ENCODE results near the gene PFKL.

The PFKL gene

DNA sequence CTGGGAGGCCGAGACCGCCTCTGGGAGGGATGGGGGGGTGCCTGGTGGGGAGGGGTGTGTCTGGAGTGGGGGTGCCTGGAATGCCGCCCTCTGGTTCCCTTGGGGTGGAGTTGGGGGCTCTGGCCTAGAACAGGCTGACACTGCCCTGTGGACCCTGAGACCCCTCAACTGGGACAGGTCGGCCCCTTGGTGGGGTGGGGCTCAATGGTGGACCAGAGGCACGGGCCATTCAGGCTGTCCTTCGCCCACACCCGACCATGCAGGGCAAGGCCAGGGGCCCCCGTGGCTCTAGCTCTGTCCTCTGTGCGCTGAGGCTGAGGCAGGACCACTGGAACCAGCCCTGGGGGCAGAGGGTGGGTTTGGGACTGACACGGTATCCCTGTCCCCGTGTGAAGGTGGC is 14.7 kb downstream of the PFKL start:
- FAIRE-seq: no peak

DNA sequence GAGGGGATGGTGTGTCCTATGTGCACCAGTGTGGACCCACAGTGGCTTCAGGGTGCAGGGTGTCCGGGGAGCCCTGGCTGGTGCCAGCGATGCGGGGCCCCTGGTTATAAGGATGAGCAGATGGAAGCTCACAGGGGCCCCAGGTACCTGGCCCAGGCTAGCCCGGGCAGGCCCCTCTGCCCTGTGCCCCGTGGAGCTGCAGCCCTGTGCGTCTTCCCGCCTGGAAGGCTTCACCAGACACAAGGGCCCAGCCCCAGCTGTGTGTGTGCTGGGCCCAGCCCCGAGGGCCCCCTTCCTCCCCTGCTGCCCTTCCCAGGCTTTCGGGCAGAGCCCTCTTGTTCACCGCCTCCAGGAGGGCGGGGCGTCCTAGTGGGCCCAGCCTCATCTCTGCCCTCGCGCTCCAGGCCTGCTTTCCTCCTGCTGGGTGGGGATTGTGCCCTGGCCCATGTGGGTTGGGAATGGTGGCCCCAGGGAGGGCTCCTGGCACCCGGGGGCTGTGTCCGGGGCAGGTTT is 15.9 kb downstream of the PFKL start:
- FAIRE-seq: no peak

DNA sequence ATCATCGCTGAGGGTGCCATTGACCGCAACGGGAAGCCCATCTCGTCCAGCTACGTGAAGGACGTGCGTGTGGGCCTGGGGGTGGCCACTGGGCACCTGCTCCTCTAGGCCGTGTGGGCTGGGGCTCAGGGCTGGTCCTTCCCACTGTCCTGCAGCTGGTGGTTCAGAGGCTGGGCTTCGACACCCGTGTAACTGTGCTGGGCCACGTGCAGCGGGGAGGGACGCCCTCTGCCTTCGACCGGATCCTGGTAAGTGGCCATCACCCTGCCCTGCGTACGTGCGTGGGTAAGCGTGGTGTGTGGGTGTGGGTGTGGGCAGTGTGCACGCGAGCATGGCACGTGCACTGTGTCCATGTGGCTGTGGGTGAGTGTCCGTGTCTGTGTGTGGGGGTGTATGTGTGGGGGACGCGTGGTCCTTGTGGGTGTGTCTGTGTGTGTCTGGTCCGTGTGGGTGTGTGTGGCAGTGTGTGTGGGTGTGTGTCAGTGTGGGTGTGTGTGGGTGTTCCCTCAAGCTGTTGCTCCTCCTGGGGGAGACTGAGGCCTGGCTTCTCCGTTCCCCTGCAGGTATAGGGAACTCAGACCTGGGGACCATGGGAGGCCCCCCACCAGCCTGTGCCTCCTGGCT is 16.5 kb downstream of the PFKL start:
- FAIRE-seq: no peak

DNA sequence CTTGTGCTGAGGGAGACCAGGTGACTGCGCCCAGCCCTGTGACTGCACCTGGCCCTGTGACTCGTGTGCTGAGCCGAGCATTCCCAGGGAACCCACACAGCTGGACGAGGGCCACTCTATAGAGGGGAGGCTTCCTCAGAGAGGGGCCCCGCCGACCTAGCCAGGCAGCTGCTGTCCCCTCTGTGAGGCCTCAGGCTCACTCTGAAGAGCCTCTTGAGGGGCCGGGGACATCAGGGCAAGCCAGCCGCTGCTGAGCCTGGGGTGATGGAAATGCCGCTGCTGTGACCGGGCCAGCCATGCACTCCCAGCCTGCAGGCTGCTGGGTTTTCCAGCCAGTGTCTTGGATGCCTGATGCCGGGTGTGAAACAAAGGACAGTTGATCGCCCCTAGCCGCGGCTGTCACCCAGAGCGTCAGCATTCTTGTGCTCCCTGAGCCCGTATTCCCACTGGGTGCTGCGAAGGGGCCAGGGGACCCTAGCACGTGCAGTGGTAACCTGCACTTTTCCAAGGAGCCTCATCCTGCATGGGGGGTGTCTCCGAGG is 17.5 kb downstream of the PFKL start:
- no peak for FAIRE-seq

DNA sequence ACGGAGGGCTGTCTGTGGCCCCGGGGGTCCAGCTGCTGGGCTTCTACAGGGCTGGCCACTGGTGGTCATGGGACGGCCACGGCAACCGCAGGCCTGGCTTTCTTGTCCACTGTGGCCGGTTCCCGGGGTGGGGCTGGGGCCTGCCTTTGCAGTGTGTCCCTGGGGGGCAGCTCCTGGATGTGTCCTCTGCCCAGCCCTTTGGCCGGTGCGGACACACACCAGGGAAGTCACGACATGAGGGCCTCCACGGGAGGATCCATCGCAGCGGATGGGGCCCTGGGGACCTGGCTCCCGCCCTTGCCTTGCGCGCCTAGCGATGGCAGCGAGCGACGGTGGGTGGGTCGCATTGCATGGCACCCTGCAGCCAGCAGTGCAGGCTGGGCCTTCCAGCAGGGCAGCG is 18.0 kb downstream of the PFKL start:
- FAIRE-seq: no peak

DNA sequence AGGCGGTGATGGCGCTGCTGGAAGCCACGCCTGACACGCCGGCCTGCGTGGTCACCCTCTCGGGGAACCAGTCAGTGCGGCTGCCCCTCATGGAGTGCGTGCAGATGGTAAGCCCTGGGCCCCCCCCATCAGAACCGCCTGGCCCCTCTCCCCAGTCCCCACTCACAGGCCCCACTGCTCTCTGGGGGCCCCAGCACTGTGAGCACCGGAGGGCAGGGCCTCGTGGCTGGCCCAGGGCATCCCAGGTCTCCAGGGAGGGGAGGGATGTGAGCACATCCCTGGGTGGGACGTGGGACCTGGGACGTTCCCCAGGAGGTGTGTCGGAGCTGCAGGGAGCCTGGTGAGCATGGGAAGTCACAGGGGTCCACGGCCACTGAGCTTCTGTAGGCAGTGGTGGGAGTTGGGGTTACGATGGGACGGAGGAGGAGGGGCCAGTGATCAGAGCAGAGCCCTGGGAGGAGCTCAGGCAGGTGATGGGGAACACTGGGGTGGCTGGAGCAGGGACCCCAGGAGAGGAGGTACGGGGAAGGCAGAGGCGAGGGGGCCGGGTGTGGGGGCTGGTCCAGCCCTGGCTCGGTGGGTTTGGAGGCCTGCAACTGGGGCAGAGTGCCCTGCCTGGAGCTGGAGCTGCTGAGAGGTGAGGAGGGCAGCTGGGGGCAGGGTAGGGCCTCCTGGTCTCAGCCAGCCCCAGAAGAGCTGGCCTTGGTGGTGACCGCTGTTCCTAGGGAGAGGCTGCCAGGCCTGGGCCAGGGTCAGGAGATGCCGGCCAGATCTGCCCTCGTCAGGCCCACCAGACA is 18.8 kb downstream of the PFKL start:
- no peak for FAIRE-seq

DNA sequence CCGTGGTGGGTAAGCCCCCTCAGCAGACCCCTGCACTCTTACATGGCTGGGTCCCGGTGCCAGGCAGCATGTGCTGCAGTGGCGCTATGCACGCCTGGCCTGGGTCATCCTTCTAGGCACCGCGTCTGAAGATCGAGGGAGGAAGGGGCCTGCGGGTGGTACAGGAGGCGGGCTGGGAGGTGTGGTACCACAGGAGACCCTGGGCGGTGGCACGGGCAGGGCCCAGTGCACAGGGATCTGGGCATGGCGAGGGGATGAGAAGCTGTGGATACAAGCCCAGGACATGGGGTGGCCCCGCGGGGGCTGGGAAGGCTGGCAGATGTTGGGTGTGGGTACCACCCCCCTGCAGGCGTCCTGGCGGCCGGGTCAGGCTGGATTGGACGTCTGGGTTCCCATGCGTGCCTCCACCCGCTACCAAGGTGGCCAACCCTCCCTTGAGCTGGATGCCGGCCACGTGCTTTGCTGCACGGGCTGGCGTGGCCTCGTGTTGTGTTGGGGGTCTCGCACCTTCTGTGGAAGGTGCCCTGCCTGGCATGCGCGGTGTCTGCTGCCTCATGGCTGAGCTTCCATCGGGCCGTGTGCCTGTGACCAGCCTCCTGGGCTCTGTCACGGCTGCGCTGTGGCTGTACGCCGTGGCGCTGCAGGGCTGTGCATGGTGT is 19.7 kb downstream of the PFKL start:
- FAIRE-seq: no peak

DNA sequence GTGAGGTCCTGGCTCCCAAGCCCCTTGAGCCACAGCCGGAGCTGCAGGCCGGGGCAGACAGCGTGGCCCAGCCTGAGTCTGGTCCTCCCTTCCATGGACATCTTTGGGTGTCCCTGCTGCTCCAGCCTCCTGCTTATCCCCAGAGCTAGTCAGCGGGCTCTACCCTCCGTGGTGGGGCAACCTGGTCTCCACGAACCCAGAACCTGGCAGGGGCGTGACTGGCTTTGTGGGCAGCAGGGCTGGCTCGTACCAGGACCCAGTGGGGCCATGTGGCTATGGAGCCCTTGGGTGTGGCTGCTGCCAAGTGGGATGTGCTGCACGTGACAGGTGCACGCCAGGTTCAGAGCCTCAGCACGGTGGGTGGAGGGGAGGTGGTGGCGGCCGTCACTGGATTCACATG is 21.0 kb downstream of the PFKL start:
- no peak for FAIRE-seq

DNA sequence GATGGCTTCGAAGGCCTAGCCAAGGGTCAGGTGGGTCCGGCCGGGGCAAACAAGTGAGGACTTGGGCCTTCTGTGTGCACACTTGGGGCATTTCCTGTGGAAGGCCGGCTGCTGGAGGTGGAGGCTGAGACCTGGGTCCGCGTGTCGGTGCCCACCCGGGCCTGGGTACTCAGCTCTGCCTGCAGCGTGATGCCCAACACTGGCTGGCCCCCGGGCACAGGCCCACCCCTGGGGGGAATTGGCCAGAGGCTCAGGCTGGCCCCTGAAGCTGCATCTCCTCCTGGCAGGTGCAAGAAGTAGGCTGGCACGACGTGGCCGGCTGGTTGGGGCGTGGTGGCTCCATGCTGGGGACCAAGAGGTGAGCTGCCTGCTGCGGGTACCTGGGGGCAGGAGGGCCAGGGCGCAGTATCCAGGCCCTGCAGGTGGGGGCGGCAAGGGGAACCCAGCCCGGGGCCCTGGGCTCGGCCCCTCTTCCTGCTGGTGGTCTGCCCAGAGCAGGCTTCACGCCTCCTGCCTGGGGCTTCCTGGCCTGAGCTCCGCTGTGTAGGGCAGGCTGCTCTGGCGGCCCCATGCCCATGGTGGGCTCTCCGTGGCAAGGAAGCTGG is 22.1 kb downstream of the PFKL start:
- no peak for FAIRE-seq

DNA sequence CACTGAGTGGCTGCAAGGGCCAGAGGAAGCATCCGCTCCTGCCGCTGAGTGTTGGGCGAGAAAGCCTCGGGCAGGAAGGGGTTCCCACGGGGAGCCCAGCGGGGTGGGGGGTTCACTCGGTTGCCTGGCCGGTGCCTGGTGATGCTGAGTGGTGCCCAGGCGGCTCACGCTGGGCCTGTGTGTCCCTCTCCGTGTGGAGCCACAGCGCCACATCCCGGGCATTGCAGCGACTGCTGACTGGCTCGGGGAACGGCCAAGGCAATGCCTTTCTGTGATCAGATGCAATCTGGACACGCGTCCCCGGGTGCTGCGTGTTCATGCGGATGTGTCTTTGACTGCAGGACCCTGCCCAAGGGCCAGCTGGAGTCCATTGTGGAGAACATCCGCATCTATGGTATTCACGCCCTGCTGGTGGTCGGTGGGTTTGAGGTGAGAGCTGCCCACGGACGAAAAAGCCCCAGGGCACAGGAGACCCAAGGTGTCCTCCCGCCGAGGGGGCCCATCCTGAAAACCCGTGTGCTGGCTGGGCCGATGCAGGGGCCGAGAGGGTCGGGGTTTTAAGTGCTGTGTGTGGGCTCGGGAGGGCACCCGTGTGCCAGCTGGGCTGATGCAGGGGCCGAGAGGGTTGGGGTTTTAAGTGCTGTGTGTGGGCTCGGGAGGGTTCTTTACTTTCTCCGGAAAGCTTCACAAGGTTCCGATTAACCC is 22.9 kb downstream of the PFKL start:
- no peak for FAIRE-seq

DNA sequence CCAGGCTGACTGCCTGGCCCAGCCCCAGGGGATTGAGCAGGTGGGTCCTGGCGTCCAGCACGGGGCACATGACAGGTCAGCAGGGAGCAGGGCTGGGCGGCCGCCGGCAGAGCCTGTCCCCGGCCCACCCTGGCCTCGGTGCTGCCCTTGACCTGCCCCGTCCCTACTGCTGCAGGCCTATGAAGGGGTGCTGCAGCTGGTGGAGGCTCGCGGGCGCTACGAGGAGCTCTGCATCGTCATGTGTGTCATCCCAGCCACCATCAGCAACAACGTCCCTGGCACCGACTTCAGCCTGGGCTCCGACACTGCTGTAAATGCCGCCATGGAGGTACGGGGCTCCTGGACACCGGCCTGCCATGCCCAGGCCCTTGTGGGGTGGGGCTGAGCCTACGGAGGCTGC is 23.7 kb downstream of the PFKL start:
- no peak for FAIRE-seq

DNA sequence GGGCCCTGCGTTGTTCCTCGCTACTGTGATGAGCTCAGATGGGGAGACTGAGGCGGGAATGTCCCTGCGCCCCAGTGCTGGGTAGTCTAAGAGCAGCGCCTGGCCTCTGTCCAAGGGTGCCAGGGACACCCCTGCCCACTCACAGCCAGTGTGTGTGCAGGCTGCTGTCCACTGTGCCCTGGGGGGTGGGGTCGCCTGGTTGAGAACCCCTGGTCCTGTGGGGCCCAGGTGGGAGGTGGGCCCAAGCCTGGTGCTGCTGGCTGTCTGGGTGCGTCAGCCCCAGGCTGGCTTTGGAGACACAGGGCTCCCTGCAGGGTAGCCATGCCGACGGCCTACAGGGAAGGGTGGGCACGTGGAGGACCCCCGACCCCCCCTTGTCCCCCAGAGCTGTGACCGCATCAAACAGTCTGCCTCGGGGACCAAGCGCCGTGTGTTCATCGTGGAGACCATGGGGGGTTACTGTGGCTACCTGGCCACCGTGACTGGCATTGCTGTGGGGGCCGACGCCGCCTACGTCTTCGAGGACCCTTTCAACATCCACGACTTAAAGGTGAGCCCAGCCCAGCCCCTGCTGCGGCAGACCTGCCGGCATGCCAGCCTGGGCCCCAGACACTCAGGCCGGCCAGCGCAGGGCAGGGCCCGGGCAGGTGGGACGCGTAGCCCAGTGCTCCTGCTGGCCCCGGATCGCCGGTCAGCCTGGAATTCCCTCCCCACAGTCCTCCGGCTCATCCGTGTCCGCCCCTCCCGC is 24.4 kb downstream of the PFKL start:
- no peak for FAIRE-seq

DNA sequence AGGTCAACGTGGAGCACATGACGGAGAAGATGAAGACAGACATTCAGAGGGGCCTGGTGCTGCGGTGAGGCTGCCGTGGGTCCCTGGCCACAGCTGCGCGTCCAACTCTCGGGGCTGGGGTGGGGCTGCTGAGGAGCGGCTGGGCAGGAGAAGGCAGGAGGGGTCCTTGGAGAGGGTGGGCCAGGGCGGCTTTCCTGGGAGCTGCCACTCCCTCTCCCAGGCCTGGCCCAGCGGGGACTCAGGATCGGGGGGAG is 24.9 kb downstream of the PFKL start:
- FAIRE-seq: no peak

DNA sequence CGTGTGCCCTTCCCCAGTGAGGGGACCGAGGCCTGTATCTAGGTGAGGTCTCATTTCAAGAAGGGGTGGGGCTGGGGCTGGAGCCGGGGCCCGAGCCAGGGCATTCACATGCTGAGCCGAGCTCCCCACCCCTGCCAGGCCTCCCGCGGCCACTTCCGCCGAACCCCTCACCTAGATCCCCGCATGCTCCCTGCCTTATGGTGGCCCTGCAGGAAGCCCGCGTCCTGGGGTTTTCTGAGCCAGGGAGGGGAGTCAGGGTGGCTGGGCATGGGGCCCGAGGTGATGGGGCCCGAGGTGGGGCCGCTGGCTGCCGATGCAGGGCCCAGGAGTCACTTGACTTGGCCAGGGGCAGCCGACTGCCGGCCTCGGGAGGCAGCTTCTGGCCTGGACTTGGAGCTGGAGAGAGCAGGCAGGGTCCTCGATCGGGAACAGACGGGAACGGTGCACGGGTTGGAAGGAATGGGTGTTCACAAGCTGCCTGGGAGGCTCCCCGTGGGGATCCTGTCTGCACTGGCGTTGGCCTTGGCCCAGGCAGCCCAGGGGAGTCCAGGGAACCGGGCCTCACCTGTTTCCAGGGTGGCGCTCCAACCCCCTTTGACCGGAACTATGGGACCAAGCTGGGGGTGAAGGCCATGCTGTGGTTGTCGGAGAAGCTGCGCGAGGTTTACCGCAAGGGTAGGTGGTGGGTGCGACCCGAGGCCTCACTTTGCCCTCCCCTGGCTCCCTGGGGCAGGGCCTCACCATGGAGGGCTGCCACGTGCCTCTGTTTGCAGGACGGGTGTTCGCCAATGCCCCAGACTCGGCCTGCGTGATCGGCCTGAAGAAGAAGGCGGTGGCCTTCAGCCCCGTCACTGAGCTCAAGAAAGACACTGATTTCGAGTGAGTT is 25.8 kb downstream of the PFKL start:
- FAIRE-seq: no peak

DNA sequence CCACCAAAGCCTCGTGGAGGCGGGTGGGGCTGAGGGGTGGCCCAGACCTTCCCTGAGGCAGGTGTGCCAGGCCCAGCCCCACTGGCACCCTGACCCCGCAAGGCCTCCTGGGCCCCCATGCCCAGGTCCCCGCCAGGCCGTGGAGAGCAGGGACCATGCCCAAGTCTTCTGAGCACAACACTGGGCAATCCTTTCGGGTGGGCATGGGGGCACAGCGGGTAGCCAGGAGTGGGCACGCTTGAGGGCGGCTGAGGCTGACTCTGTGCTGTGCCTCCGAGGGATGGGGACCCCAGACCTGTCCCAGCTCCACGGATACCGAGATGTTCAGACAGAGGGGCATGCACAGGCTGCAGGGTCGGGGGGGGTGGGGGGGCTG is 26.4 kb downstream of the PFKL start:
- no peak for FAIRE-seq

DNA sequence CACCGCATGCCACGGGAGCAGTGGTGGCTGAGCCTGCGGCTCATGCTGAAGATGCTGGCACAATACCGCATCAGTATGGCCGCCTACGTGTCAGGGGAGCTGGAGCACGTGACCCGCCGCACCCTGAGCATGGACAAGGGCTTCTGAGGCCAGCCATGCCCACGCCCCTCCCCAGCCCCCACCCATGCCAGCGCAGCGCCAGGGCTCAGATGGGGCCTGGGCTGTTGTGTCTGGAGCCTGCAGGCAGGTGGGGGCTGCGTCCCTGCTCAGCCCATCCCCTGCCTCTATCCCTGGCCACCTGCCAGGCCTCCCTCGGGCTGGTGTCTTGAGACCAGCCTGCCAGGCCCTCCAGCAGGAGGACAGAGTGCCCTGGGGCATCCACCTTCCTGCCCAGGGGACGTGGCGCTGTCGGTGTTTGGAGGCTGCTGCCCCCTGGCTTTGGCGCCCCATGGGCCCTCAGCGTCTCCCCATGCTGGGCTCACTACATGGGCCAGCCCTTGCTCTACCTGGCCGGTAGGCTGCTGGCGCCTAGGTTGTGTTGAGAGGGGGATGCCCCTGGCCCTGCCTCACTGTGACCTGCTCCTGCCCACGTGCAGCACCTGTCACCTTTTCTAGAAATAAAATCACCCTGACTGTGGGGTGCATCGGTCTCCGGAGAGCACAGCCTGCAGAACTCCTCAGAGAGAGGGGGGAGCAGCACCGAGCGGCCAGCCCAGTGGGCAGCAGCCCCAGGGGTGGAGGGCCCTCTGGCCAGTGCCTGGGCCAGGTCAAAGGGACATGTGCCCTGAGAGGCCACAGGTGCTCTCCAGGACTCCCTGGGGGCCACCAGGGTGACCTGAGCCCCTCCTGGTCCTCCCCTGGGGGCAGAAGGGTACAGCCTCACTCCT is 27.1 kb downstream of the PFKL start:
- no peak for FAIRE-seq

DNA sequence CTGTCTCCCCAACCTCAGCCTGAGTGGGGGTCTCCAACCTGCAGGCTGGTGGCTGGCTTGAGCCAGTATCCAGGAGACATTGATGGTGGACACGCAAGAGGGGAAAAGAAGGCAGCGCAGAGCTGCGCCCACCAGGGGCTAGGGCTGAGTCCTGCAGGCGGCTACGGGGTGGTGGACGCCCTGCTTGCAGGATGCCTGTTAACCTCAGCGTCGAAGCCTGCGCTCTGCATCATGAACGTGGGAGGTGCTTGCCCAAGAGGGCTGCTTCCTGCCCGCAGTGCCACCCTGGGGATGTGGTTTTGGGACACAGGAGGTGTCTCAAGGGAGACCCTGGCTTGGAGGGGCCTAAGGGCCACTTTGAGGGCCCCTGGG is 27.7 kb downstream of the PFKL start:
- FAIRE-seq: no peak

DNA sequence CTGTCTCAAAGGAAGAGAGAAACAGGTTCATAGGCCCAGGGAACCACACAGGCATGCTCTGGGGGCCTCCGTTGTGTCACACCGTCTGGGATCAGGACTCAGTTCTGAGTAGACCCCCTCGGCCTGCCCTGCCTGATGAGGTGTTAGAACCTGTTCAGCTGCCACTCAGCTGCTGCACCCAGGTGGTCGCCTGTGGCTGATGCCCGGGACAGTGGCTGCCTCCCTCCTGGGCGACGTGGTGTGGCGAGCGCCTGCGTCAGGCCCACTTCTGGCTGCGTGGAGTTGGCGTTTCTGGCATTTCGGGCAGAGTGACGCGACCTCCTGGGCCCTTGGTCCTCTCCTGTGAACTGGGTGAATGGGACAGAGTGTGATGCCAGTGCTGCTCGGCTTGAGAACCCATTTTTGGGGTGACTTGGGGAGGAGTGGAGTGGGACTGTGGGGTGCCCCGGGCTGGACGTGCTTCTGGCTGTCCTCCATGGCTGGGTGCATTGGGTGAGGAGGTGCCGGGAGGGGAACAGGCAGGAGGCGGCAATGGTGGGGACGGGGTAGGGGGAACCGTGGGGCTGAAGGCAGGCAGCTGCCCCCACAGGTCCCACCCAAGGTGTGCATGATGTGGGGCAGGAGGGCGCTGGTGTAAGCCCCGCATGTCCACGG is 28.5 kb downstream of the PFKL start:
- no peak for FAIRE-seq

DNA sequence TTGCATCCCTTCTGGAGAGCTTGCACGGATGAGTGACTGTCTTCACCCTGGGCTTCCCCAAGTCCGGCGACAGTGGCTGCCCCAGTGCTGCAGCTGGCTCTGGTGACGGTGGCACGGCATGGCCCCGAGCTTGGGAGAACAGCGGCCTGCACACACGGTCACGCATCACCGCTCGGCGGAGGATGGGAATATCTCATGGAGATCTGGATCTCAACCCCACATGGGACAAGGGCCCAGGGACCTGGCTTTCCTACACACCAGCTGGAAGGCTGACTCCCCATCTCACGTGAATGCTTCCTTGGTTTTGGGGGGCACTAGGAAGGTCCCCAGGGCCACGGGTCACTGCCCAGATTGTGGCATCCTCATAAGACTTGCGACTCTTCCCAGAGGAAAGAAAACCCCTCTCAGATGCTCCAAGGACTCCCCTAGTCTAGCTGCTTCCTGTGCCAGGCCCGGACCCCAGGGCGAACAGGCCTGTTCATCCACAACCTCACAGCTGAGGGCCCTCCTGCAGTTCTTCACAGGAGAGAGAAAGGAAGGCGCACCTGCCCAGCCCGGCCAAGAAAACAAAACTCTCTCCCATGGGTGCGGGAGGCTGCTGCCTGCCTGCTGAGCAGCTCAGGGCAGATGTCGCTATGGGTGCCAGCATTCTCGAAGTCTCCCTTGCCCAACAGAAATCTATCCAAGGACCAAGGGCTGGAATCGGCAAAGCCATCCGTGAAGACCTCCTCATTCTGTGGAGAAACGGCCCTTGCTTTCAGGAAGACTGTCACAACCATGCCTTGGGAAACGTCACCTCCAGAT is 29.4 kb downstream of the PFKL start:
- no peak for FAIRE-seq
